Skeletal muscle tissue (tissue), 4 donors: ENCODE data around the gene AATK. TPM values are rescaled to one million over a fixed set of nuclear protein-coding genes. Genes with fewer than 3 reads are reported as not detected.

ENCODE experiments used
- H3K27ac ChIP-seq: one replicate; pipeline ENCODE4 v1.7.0; 2013; ENCODE audit warnings: mild to moderate bottlenecking, low read depth, low read length, inconsistent platforms
- H3K27me3 ChIP-seq, 3 donors: one replicate each; pipeline ENCODE4 v1.7.0; 2013; ENCODE audit warnings: low read length in 3 of 3; ENCODE audit not compliant: control insufficient read depth in 3 of 3, insufficient read depth in 3 of 3
- H3K36me3 ChIP-seq, 3 donors: one replicate each; pipeline ENCODE4 v1.7.0; 2013; ENCODE audit warnings: low read length in 3 of 3; ENCODE audit not compliant: control insufficient read depth in 3 of 3, insufficient read depth in 3 of 3
- H3K4me1 ChIP-seq, 3 donors: one replicate each; pipeline ENCODE4 v1.7.0; 2013; ENCODE audit warnings: low read length in 3 of 3, mild to moderate bottlenecking in 3 of 3; ENCODE audit not compliant: control insufficient read depth in 3 of 3, insufficient read depth in 3 of 3
- H3K4me3 ChIP-seq, 3 donors: one replicate each; pipeline ENCODE4 v1.7.0; 2013; ENCODE audit warnings: low read length in 3 of 3
- H3K9ac ChIP-seq, 3 donors: one replicate each; pipeline ENCODE4 v1.7.0; 2013; ENCODE audit warnings: low read length in 3 of 3, mild to moderate bottlenecking in 3 of 3, moderate library complexity in 2 of 3, low read depth in 1 of 3
- H3K9me3 ChIP-seq, 3 donors: one replicate each; pipeline ENCODE4 v1.7.0; 2013; ENCODE audit warnings: low read length in 3 of 3; ENCODE audit not compliant: control insufficient read depth in 3 of 3
- total RNA-seq: library from RNA; depleted of rRNA; stranded (reverse); fragments of >200 nt; gene quantifications from one replicate; pipeline ENCODE4 v1.2.3, GENCODE V29; 2014
- donor health status: Osteomylitis.

Gene AATK
- total RNA-seq, 1 donor from 2014 or later, result 10.4 TPM

DNA sequence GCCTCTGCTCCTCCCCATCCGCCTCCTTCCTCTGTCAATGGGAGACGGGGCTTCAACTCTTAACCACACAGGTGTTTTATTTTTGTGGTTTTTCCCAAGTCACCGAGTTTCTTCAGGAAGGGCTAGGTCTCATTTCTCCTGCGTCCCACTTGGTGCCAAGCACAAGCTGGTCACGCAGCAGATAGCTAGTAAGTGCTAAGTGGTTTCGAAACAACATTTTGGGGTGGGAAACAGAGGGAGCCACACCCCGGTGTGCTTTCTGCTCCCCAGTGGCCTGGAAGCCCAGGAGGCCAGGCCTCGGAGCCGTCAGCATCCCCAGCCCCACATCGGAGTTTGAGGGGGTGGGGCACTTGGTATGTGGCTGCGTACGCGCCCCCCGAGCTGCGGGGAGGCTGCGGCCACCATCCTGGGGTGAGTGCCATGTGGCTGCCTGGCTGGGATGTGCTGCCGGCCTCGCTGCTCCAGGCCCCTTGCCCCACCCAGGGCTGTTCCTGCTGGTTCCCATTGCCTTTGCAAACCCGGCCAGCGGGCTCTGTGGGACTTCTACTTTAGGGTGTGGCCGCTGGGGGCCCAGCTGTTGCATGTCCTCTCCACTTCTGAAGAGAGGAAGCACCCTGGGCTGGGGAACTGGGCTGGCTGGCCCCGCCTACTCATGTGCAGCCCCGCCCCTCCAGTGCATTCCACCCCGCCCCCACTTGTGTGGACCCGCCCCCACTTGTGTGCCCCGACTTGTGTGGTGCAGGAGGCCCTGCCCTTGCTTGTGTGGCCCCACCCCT is 75.5 kb downstream of the AATK start:
- H3K9me3 ChIP-seq, result no peaks in the 10 kb centered on the region
- H3K27me3 ChIP-seq, result no peaks in the 10 kb centered on the region
- H3K4me1 ChIP-seq, result peaks cover 11 to 25% (median 18%) of the 10 kb centered on the region in 3 donors
- H3K36me3 ChIP-seq, result peaks cover 0 to 3% (median 0%) of the 10 kb centered on the region in 3 donors
- H3K9ac ChIP-seq, result no peak overlapping the region
- no peak overlapping the region for H3K27ac ChIP-seq
- H3K4me3 ChIP-seq, result no peak overlapping the region

GRCh38 chr17:81086789-81087551 is 79.1 kb downstream of the AATK start:
- H3K4me1 ChIP-seq, result peaks cover 27 to 43% (median 38%) of the 10 kb centered on the region in 3 donors
- H3K9ac ChIP-seq, result no peak overlapping the region
- H3K36me3 ChIP-seq, result peaks cover 0 to 3% (median 0%) of the 10 kb centered on the region in 3 donors
- H3K27ac ChIP-seq, result no peak overlapping the region
- H3K9me3 ChIP-seq, result no peaks in the 10 kb centered on the region
- H3K4me3 ChIP-seq, result no peak overlapping the region
- no peaks in the 10 kb centered on the region for H3K27me3 ChIP-seq

GRCh38 chr17:81085420-81085911 is 80.6 kb downstream of the AATK start:
- Histone ChIP-seq H3K27me3 (no peaks in the 10 kb centered on the region), H3K9me3 (no peaks in the 10 kb centered on the region), H3K27ac (no peak overlapping the region), H3K4me1 (peaks cover 30 to 45% (median 44%) of the 10 kb centered on the region in 3 donors), H3K4me3 (no peak overlapping the region), H3K9ac (no peak overlapping the region), H3K36me3 (peaks cover 0 to 3% (median 0%) of the 10 kb centered on the region in 3 donors)

DNA sequence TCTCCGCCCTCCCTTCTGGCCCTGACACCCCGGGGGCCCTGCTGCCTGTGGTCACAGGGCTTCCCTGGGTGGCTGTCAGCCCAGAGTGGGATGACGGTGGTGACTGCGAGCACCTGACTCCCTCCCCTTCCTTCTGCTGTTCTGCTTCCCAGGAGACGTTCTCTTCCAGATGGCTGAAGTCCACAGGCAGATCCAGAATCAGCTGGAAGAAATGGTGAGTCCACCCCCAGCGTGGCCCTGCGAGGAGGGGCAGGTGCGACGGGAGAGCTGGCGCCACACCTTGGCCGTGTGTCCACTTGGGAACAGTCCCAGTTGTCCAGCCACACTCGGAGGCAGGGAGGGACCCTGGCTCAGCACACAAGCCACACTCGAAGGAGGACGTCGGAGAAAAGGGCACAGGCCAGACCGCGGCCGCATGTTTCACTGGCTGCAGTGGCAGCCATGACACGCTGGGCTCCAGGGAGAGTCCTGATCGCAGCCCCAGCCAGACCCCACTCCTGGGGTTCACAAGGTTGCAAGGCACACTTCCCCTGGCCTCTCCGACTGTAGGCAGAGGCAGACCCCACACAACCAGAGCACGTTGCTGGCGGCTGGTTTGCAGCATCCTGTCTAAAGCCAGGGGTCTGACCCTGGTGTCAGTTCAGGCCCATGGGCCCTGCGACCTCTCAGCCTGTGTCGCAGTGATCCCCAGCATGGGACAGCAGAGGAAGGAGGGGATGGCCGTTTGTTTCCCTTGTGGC is 81.2 kb downstream of the AATK start:
- H3K27ac ChIP-seq, result peak overlapping the region; percentile 63
- H3K4me1 ChIP-seq, result peaks cover 30 to 44% (median 43%) of the 10 kb centered on the region in 3 donors
- H3K27me3 ChIP-seq, result no peaks in the 10 kb centered on the region
- peaks cover 0 to 3% (median 0%) of the 10 kb centered on the region in 3 donors for H3K36me3 ChIP-seq
- H3K9ac ChIP-seq, result peak overlapping the region in 1 of 3 donors; percentile 50
- H3K4me3 ChIP-seq, result no peak overlapping the region
- H3K9me3 ChIP-seq, result no peaks in the 10 kb centered on the region

GRCh38 chr17:81083125-81083765 is 82.8 kb downstream of the AATK start:
- Histone ChIP-seq H3K9me3 (no peaks in the 10 kb centered on the region), H3K27ac (peak overlapping the region; percentile 50), H3K36me3 (peaks cover 0 to 3% (median 0%) of the 10 kb centered on the region in 3 donors), H3K4me1 (peaks cover 30 to 44% (median 43%) of the 10 kb centered on the region in 3 donors), H3K27me3 (no peaks in the 10 kb centered on the region), H3K4me3 (peak overlapping the region in 1 of 3 donors; percentile 35), H3K9ac (peak overlapping the region in 2 of 3 donors; percentile 51 to 74)

DNA sequence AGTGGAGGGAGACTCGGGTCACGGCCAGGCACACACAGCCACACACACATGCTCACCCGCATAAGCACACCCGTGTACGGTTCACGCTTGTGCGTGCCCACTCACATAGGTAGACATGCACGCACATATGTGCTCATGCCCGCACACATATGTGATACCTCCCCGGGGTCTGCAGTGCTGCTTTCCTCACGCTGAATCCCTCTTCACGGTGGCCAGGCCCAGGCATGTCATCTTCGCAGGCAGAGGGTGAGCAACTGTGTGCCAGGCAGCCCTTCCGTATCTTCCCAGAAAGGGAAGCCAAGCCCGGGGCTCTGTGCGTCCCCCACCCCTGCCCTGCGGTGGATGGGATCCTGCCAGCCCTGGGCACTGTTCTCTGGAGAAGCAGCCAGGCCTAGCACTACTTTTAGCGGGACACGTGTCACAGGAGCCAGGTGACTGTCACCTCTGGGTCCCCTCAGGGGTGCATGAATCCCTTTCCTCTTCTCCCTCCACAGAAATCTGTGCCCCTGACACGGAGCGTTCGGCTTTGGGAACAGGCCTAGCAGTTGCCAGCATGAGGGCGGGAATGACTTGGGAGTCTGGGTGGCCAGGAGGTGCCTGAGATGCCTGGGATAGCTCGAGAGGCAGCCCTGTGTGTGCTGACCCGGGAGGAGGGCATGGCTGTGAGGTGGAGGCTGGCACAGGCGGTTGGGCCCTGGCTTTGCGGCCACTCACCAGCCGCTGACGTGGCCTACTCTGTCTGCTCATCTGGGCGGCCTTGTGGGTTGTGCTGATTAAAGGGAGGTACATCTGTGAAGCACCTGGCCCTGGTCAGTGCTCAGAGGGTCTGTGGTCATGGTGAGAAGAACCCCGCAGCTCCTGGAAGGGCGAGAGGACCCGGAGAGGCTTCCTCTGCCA is 83.6 kb downstream of the AATK start:
- peak overlapping the region in 2 of 3 donors; percentile 51 to 74 for H3K9ac ChIP-seq
- no peaks in the 10 kb centered on the region for H3K36me3 ChIP-seq
- peak overlapping the region in 1 of 3 donors; percentile 41 for H3K4me3 ChIP-seq
- peaks cover 30 to 44% (median 43%) of the 10 kb centered on the region in 3 donors for H3K4me1 ChIP-seq
- no peaks in the 10 kb centered on the region for H3K9me3 ChIP-seq
- H3K27me3 ChIP-seq, result no peaks in the 10 kb centered on the region
- peak overlapping the region; percentile 50 for H3K27ac ChIP-seq

- no peak overlapping the region for H3K27ac ChIP-seq
- H3K36me3 ChIP-seq, result no peaks in the 10 kb centered on the region
- H3K9ac ChIP-seq, result peak overlapping the region in 1 of 3 donors; percentile 74
- peaks cover 30 to 44% (median 43%) of the 10 kb centered on the region in 3 donors for H3K4me1 ChIP-seq
- no peak overlapping the region for H3K4me3 ChIP-seq
- H3K9me3 ChIP-seq, result no peaks in the 10 kb centered on the region
- no peaks in the 10 kb centered on the region for H3K27me3 ChIP-seq
These were observed 84.5 kb downstream of the AATK start for GRCh38 chr17:81081222-81082176.

- Histone ChIP-seq H3K4me1 (peaks cover 25 to 36% (median 34%) of the 10 kb centered on the region in 3 donors), H3K4me3 (no peak overlapping the region), H3K9ac (no peak overlapping the region), H3K27me3 (peaks cover 0 to 4% (median 0%) of the 10 kb centered on the region in 3 donors), H3K9me3 (no peaks in the 10 kb centered on the region), H3K27ac (no peak overlapping the region), H3K36me3 (no peaks in the 10 kb centered on the region)
These were observed 86.0 kb downstream of the AATK start for GRCh38 chr17:81080019-81080418.
